Activated CD8-positive, alpha-beta memory T cell treated with anti-CD3 and anti-CD28 coated beads, Interleukin-2, amount 50 U/mL, for 1 hour (primary cell): ENCODE results near the gene RASAL3.

Experiments
- DNase-seq: peaks from one replicate; pipeline ENCODE4 v3.0.0-alpha.2; 2020; ENCODE audit errors: extremely low read depth

The RASAL3 gene

GRCh38 chr19:15449620-15450527 is 14.5 kb downstream of the RASAL3 start, which contains the start of gene WIZ:
TSS of gene WIZ (minus strand) at chr19:15449956. CDS start at chr19:15448307, 1,649 bp downstream.
- DNase-seq, result peak; percentile 44

- no peak for DNase-seq
Observed at GRCh38 chr19:15448778-15449619, 15.3 kb downstream of the RASAL3 start.

GRCh38 chr19:15448044-15448777 is 16.1 kb downstream of the RASAL3 start:
- DNase-seq, result no peak

GRCh38 chr19:15447057-15447456 is 17.3 kb downstream of the RASAL3 start:
- no peak for DNase-seq

GRCh38 chr19:15445807-15446376 is 18.5 kb downstream of the RASAL3 start:
- no peak for DNase-seq

- no peak for DNase-seq
Observed at GRCh38 chr19:15445227-15445605, 19.1 kb downstream of the RASAL3 start.

GRCh38 chr19:15444505-15445226 is 19.7 kb downstream of the RASAL3 start:
- DNase-seq, result no peak

GRCh38 chr19:15443838-15444237 is 20.5 kb downstream of the RASAL3 start:
- no peak for DNase-seq

GRCh38 chr19:15443325-15443724 is 21.0 kb downstream of the RASAL3 start:
- no peak for DNase-seq

- DNase-seq, result no peak
Observed at GRCh38 chr19:15442142-15442920, 22.0 kb downstream of the RASAL3 start.

- no peak for DNase-seq
Observed at GRCh38 chr19:15441317-15441716, 23.0 kb downstream of the RASAL3 start.

GRCh38 chr19:15439821-15440641 is 24.3 kb downstream of the RASAL3 start:
- DNase-seq, result no peak

- no peak for DNase-seq
Observed at GRCh38 chr19:15439078-15439799, 25.1 kb downstream of the RASAL3 start.

- DNase-seq, result no peak
Observed at GRCh38 chr19:15438577-15438976, 25.8 kb downstream of the RASAL3 start.

- DNase-seq, result no peak
Observed at GRCh38 chr19:15438124-15438496, 26.2 kb downstream of the RASAL3 start.

GRCh38 chr19:15437355-15438123 is 26.8 kb downstream of the RASAL3 start:
- DNase-seq, result no peak

GRCh38 chr19:15436826-15437110 is 27.6 kb downstream of the RASAL3 start:
- no peak for DNase-seq
